ENCODE results near the gene DNMT3L.
"Not testable (repeated sequence)": the region's sequence is repeated elsewhere in the genome, so short reads cannot be mapped to it uniquely, and the experiment has no call there.

Gene DNMT3L

GRCh38 chr21:44261675-44262295, at the start of gene DNMT3L:
Gene DNMT3L, minus strand, starts transcription at chr21:44261897. Its CDS starts 638 bp downstream, at chr21:44261259.
- no peak for DNase-seq
- Mint-ChIP-seq H3K27me3 (no peaks in the 10 kb centered on the region), H3K9me3 (no peaks in the 10 kb centered on the region), H3K4me3 (no peak within 1 kb of the TSS), H3K27ac (no peak within 1 kb of the TSS), H3K36me3 (ENCODE audit: low read depth) (no peaks in the 10 kb centered on the region), H3K4me1 (ENCODE audit: low read depth) (no peaks in the 10 kb centered on the region)

GRCh38 chr21:44310628-44311507, 49.2 kb upstream of the DNMT3L start:
- Mint-ChIP-seq H3K27ac (no peak overlapping the region), H3K9me3 (no peaks in the 10 kb centered on the region), H3K27me3 (no peaks in the 10 kb centered on the region), H3K4me1 (ENCODE audit: low read depth) (peaks cover 2% of the 10 kb centered on the region), H3K36me3 (ENCODE audit: low read depth) (peaks cover 73% of the 10 kb centered on the region), H3K4me3 (no peak overlapping the region)
- DNase-seq: no peak

GRCh38 chr21:44306936-44307704, 45.4 kb upstream of the DNMT3L start:
- peaks cover 58% of the 10 kb centered on the region for H3K36me3 Mint-ChIP-seq (ENCODE audit: low read depth)
- H3K4me3 Mint-ChIP-seq: no peak overlapping the region
- peak overlapping the region; percentile 73 for H3K27ac Mint-ChIP-seq
- H3K4me1 Mint-ChIP-seq (ENCODE audit: low read depth): peaks cover 21% of the 10 kb centered on the region
- no peaks in the 10 kb centered on the region for H3K9me3 Mint-ChIP-seq
- H3K27me3 Mint-ChIP-seq: no peaks in the 10 kb centered on the region
- DNase-seq: no peak

GRCh38 chr21:44305691-44306090, 44.0 kb upstream of the DNMT3L start:
- H3K36me3 Mint-ChIP-seq (ENCODE audit: low read depth): peaks cover 52% of the 10 kb centered on the region
- H3K4me1 Mint-ChIP-seq (ENCODE audit: low read depth): peaks cover 35% of the 10 kb centered on the region

DNA sequence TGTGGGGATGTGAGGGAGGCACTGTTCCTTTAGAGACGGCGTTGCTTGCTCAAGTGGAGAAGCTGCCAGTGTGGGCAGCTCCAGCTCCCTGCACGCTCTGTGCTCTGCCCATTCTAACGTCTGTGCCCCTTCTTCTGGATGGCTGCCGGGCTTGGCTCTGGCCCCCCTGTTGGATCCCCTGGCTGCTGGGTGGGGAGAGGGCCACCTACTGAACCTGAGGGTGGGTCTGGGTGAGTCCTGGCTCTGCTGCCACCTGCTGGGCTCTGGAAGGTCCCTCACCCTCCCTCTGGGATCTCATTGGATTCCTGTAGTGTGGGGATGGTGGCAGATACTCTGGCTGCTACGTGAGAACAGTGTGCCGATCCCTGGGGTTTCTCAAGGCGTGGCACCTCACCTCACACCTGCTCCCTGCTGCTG, 43.2 kb upstream of the DNMT3L start:
- Mint-ChIP-seq H3K36me3 (ENCODE audit: low read depth) (peaks cover 50% of the 10 kb centered on the region), H3K27me3 (no peaks in the 10 kb centered on the region), H3K4me1 (ENCODE audit: low read depth) (peaks cover 36% of the 10 kb centered on the region), H3K9me3 (no peaks in the 10 kb centered on the region), H3K4me3 (no peak overlapping the region), H3K27ac (peak overlapping the region; percentile 66)
- DNase-seq: peak; percentile 66

More at GRCh38 chr21:44305691-44306090, 44.0 kb upstream of the DNMT3L start:
- H3K4me3 Mint-ChIP-seq: no peak overlapping the region
- no peaks in the 10 kb centered on the region for H3K9me3 Mint-ChIP-seq
- no peaks in the 10 kb centered on the region for H3K27me3 Mint-ChIP-seq
- H3K27ac Mint-ChIP-seq: no peak overlapping the region
- no peak for DNase-seq

- no peak for DNase-seq
- Mint-ChIP-seq H3K27ac (peak overlapping the region; percentile 59), H3K4me3 (no peak overlapping the region), H3K36me3 (ENCODE audit: low read depth) (peaks cover 46% of the 10 kb centered on the region), H3K27me3 (no peaks in the 10 kb centered on the region), H3K4me1 (ENCODE audit: low read depth) (peaks cover 39% of the 10 kb centered on the region), H3K9me3 (no peaks in the 10 kb centered on the region)
Measured at GRCh38 chr21:44304011-44304616, 42.4 kb upstream of the DNMT3L start.

DNA sequence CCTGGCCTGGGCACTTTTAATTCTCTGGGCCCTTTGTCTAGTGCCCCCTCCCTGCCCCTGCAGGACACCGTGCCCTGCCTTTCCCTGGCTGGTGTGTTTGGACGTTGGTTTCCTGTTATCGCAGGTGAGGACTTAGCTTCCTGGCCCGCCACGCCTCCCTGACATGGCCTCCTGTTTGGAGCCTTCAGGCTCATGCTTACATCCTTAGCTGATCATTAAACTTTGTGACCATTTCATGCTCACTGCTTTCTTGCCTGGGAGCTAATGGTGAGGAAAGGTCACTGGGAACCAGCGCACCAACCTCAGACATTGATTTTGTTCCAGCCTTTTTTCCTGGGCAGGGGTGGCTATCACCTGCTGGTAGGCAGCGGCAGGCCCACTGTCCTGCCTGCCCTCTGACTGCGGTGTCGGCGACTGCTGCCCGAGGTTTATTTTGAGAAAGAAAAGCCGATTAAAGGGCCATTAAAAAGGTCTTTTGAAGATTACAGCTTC, 41.8 kb upstream of the DNMT3L start:
- Mint-ChIP-seq H3K27ac (peak overlapping the region; percentile 59), H3K4me3 (no peak overlapping the region), H3K4me1 (ENCODE audit: low read depth) (peaks cover 43% of the 10 kb centered on the region)

DNA sequence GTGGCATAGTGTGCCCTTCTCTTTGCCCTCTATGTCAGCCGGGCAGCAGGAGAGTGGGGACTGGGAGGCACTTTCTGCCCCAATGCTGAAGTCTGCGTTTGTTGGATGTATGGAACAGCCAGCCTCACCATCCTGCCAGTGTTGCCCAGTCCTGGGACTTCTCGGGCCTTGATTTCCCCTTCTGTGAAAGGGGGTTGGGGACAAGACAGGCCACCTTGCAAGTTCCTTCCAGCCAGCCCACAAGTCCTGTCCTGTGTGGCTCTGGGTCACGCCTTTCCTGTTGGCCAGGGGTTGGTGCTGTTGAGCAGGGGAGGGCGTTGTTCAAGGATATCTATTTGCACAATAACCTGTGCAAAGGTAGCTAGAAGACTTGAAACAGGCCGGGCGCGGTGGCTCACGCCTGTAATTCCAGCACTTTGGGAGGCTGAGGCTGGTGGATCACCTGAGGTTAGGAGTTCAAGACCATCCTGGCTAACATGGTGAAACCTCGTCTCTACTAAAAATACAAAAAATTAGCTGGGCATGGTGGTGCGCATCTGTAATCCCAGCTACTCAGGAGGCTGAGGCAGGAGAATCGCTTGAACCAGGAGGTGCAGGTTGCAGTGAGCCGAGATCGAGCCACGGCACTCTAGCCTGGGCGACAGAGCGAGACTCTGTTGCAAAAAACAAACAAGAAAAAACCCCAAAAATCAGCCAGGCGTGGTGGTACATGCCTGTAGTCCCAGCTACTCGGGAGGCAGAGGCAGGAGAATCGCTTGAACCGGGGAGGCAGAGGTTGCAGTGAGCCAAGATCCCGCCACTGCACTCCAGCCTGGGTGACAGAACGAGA, 41.1 kb upstream of the DNMT3L start:
- H3K9me3 Mint-ChIP-seq, DNase-seq, H3K27me3 Mint-ChIP-seq: not testable (repeated sequence)
- H3K27ac Mint-ChIP-seq: peak overlapping the region; percentile 29
- peaks cover 34% of the 10 kb centered on the region for H3K36me3 Mint-ChIP-seq (ENCODE audit: low read depth)
- peak overlapping the region; percentile 83 for H3K4me3 Mint-ChIP-seq
- H3K4me1 Mint-ChIP-seq (ENCODE audit: low read depth): peaks cover 51% of the 10 kb centered on the region

More for the DNA sequence above, 41.8 kb upstream of the DNMT3L start:
- Mint-ChIP-seq H3K9me3 (no peaks in the 10 kb centered on the region), H3K27me3 (no peaks in the 10 kb centered on the region), H3K36me3 (ENCODE audit: low read depth) (peaks cover 40% of the 10 kb centered on the region)
- DNase-seq: no peak

DNA sequence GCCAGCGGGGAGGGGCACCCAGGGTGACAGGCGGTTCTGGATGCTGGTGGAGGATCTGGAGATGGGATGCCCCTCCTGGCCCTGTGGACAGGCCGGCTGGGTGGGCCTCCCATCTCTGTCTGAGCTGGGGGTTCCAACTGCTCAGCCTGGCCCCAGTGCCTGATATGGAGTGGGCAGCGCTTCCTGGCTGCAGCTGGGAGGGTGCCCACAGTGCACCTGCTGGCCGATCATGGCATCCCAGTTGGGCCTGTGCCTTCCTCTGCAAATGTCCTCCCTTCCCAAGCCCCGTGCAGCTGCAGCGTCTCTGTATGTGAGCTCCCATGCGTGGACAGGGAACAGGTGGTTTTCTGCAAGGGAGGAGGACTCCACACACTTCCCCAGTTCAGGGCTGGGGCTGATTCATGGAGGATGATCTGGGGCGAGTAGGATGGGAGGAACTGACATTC, 40.3 kb upstream of the DNMT3L start:
- H3K4me1 Mint-ChIP-seq (ENCODE audit: low read depth): peaks cover 55% of the 10 kb centered on the region

DNA sequence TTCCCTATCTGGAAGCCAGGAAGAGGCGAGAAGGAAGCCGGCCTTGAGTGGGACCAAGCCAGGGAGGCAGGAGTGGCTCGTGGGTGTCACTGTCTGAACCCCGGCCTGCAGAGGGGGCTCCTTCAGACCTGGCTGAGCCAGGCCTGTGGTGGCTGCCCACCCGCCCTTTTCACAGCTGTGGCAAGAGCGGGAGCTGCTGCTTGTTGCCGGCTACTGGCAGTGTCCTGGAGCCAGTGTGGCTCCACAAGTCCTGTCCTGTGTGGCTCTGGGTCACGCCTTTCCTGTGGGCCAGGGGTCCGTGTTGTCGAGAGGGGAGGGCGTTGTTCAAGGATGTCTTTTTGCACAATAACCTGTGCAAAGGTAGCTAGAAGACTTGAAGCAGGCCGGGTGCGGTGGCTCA, 39.4 kb upstream of the DNMT3L start:
- Mint-ChIP-seq H3K4me1 (ENCODE audit: low read depth) (peaks cover 55% of the 10 kb centered on the region), H3K27me3 (no peaks in the 10 kb centered on the region), H3K36me3 (ENCODE audit: low read depth) (peaks cover 19% of the 10 kb centered on the region), H3K27ac (peak overlapping the region; percentile 88), H3K4me3 (peak overlapping the region; percentile 83), H3K9me3 (no peaks in the 10 kb centered on the region)
- no peak for DNase-seq

More for the DNA sequence above, 40.3 kb upstream of the DNMT3L start:
- H3K4me3 Mint-ChIP-seq: peak overlapping the region; percentile 83
- peaks cover 26% of the 10 kb centered on the region for H3K36me3 Mint-ChIP-seq (ENCODE audit: low read depth)
- no peaks in the 10 kb centered on the region for H3K9me3 Mint-ChIP-seq
- no peak for DNase-seq
- H3K27ac Mint-ChIP-seq: peak overlapping the region; percentile 71
- no peaks in the 10 kb centered on the region for H3K27me3 Mint-ChIP-seq

- no peaks in the 10 kb centered on the region for H3K27me3 Mint-ChIP-seq
- DNase-seq: peak; percentile 78
- H3K4me3 Mint-ChIP-seq: peak overlapping the region; percentile 83
- H3K27ac Mint-ChIP-seq: peak overlapping the region; percentile 88
- H3K4me1 Mint-ChIP-seq (ENCODE audit: low read depth): peaks cover 55% of the 10 kb centered on the region
- H3K9me3 Mint-ChIP-seq: no peaks in the 10 kb centered on the region
- peaks cover 19% of the 10 kb centered on the region for H3K36me3 Mint-ChIP-seq (ENCODE audit: low read depth)
Measured at GRCh38 chr21:44300262-44300959, 38.7 kb upstream of the DNMT3L start.

- H3K36me3 Mint-ChIP-seq (ENCODE audit: low read depth): peaks cover 18% of the 10 kb centered on the region
Measured at GRCh38 chr21:44299458-44300261, 38.0 kb upstream of the DNMT3L start, which contains the start of gene PFKL. Gene PFKL, plus strand, starts transcription at chr21:44300053. Its CDS starts 53 bp downstream, at chr21:44300106.

More at GRCh38 chr21:44299458-44300261, 38.0 kb upstream of the DNMT3L start, which contains the start of gene PFKL:
- DNase-seq: peak; percentile 80
- peaks cover 50% of the 10 kb centered on the region for H3K4me1 Mint-ChIP-seq (ENCODE audit: low read depth)
- H3K27ac Mint-ChIP-seq: peak within 1 kb of the TSS; percentile 95
- no peaks in the 10 kb centered on the region for H3K27me3 Mint-ChIP-seq
- no peaks in the 10 kb centered on the region for H3K9me3 Mint-ChIP-seq
- peak within 1 kb of the TSS; percentile 84 for H3K4me3 Mint-ChIP-seq

All from activated T-cell treated with anti-CD3 and anti-CD28 coated beads, Interleukin-2, amount 50 U/mL, for 24 hours (primary cell).